ENCODE results near the gene PDXK. TPM values are rescaled to one million over a fixed set of nuclear protein-coding genes. Genes with fewer than 3 reads are reported as not detected.
"Not testable (repeated sequence)": the region's sequence is repeated elsewhere in the genome, so short reads cannot be mapped to it uniquely, and the experiment has no call there.

PDXK gene
- polyA plus RNA-seq (ENCODE audit: insufficient read length in 3 of 3), result 10 to 100 TPM; 68.1 to 93.2 (median 90.9) TPM
- long read RNA-seq, donor 1, full-length matches to known transcripts, result 20 of 43 reads
- long read RNA-seq, donor 1, partial matches to known transcripts, result 23 of 43 reads
- long read RNA-seq, donor 1, other reads (novel, unspliced or antisense), result 0 of 43 reads
- long read RNA-seq, donor 2, full-length matches to known transcripts, result 24 of 763 reads
- long read RNA-seq, donor 2, partial matches to known transcripts, result 720 of 763 reads
- long read RNA-seq, donor 2, other reads (novel, unspliced or antisense), result 19 of 763 reads
- long read RNA-seq, donor 3, full-length matches to known transcripts, result 14 of 42 reads
- long read RNA-seq, donor 3, partial matches to known transcripts, result 28 of 42 reads
- long read RNA-seq, donor 3, other reads (novel, unspliced or antisense), result 0 of 42 reads
- long read RNA-seq, donor 4, full-length matches to known transcripts, result 20 of 60 reads
- long read RNA-seq, donor 4, partial matches to known transcripts, result 40 of 60 reads
- long read RNA-seq, donor 4, other reads (novel, unspliced or antisense), result 0 of 60 reads
- long read RNA-seq, donor 5, full-length matches to known transcripts, result 15 of 36 reads
- long read RNA-seq, donor 5, partial matches to known transcripts, result 21 of 36 reads
- long read RNA-seq, donor 5, other reads (novel, unspliced or antisense), result 0 of 36 reads
- long read RNA-seq, donor 6, full-length matches to known transcripts, result 17 of 75 reads
- long read RNA-seq, donor 6, partial matches to known transcripts, result 58 of 75 reads
- long read RNA-seq, donor 6, other reads (novel, unspliced or antisense), result 0 of 75 reads
- long read RNA-seq, donor 7, full-length matches to known transcripts, result 28 of 45 reads
- long read RNA-seq, donor 7, partial matches to known transcripts, result 17 of 45 reads
- long read RNA-seq, donor 7, other reads (novel, unspliced or antisense), result 0 of 45 reads
- long read RNA-seq, donor 8, full-length matches to known transcripts, result 5 of 23 reads
- long read RNA-seq, donor 8, partial matches to known transcripts, result 18 of 23 reads
- long read RNA-seq, donor 8, other reads (novel, unspliced or antisense), result 0 of 23 reads
- long read RNA-seq, donor 9, full-length matches to known transcripts, result 17 of 61 reads
- long read RNA-seq, donor 9, partial matches to known transcripts, result 44 of 61 reads
- long read RNA-seq, donor 9, other reads (novel, unspliced or antisense), result 0 of 61 reads
- long read RNA-seq, donor 10, full-length matches to known transcripts, result 15 of 45 reads
- long read RNA-seq, donor 10, partial matches to known transcripts, result 30 of 45 reads
- long read RNA-seq, donor 10, other reads (novel, unspliced or antisense), result 0 of 45 reads
- long read RNA-seq, donor 11, full-length matches to known transcripts, result 20 of 34 reads
- long read RNA-seq, donor 11, partial matches to known transcripts, result 14 of 34 reads
- long read RNA-seq, donor 11, other reads (novel, unspliced or antisense), result 0 of 34 reads
- long read RNA-seq, donor 12, full-length matches to known transcripts, result 30 of 91 reads
- long read RNA-seq, donor 12, partial matches to known transcripts, result 61 of 91 reads
- long read RNA-seq, donor 12, other reads (novel, unspliced or antisense), result 0 of 91 reads
- long read RNA-seq, donor 13, full-length matches to known transcripts, result 15 of 27 reads
- long read RNA-seq, donor 13, partial matches to known transcripts, result 12 of 27 reads
- long read RNA-seq, donor 13, other reads (novel, unspliced or antisense), result 0 of 27 reads
- long read RNA-seq, donor 14, full-length matches to known transcripts, result 32 of 68 reads
- long read RNA-seq, donor 14, partial matches to known transcripts, result 36 of 68 reads
- long read RNA-seq, donor 14, other reads (novel, unspliced or antisense), result 0 of 68 reads
- long read RNA-seq, donor 15, full-length matches to known transcripts, result 25 of 78 reads
- long read RNA-seq, donor 15, partial matches to known transcripts, result 53 of 78 reads
- long read RNA-seq, donor 15, other reads (novel, unspliced or antisense), result 0 of 78 reads
- long read RNA-seq, donor 16, full-length matches to known transcripts, result 17 of 49 reads
- long read RNA-seq, donor 16, partial matches to known transcripts, result 32 of 49 reads
- long read RNA-seq, donor 16, other reads (novel, unspliced or antisense), result 0 of 49 reads

DNA sequence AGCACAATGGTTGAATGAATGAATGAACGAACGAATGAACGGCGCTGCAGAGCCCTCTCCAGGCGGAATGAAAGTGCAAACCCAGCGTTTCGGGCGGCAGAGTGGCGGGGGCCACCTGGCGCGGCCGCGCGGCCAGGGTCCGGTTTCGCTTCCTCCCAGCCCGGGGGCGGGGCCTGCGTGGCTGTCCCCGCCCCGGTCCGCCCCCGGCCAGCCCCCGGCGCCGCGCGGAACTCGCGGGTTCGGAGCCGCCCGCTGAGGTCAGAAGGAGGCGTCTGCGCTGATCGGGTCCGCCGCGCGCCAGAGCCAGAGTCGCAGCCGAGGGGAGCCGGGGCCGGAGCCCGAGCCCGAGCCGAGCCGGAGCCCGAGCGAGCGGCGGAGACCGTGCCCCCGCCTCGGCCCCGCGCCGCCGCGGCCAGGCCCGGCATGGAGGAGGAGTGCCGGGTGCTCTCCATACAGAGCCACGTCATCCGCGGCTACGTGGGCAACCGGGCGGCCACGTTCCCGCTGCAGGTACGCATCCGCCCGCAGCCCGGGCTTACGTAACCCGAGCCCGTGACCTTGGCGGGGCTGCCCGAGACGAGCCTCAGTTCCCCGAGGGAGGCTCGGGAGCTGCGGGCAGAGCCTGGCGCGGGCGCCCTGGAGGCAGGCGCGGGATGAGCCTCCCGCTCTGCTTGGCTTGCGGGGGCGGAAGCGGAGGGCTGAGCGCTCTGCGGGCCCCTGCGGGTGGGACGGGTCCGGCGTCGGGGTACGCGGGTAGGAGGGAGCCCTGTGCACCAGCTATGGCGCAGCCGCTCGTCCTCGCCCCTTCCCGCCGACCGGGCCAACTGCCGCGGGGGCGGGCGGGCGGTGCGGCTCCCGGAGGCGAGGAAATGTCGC, at the start of gene PDXK:
Gene PDXK, plus strand, starts transcription at position 258 of the 876 bp plus-strand sequence. Its CDS starts 166 bp downstream, at position 424.
- peak; percentile 84 for DNase-seq

DNA sequence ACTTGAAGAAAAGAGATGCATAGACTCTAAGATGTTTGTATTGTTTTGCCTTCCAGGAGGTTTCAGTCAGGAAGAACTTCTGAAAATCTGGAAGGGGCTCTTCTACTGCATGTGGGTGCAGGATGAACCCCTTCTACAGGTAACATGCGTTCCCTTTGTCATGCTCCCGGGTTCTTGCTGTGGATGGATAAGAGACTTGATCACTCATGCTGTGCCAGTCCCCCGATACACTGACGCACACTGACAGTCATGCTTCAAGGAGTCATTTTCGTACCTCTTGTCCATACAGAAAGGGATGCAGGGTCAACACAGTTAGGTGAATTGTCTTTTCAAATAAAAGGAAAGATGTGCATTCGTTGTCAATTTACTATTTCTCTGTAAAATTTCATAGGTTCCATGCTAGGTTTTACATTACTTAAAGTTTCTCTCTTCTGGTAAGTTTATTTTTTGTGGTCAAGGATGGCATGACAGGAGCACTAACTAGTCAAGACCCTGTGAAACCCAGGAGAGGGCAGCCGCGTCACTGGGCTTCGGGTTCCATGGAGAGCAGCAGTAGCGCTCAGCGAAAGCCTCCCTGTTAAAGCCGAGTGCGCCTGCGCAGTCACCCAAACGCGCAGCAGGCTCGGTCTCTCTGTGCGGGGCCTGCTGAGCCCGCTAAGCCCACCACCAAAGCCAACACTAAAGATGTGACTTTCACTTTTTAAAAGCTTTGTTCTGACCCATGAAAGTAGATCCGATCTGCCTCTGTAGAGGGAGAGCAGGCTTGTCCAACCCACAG, 48.9 kb upstream of the PDXK start:
- DNase-seq, result no peak

DNA sequence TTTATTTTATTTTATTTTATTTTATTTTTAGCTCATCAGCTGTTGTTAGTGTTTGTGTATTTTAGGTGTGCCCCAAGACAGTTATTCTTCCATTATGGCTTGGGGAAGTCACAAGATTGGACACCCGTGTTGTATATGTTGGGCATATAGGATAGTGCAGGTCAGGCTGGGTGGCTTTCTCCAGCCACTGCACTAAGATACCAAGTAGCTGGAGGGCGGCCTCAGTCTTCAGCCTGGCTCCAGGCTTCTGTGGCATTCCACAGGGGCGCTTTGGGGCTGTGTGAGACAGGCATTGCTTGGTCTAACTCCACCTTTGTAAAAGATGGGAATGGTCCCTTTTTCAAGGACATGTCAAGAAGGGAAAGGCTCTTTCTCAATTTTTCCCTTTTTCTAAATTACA, 43.1 kb upstream of the PDXK start:
- no peak for DNase-seq

- no peak for DNase-seq
These were observed 42.5 kb upstream of the PDXK start for GRCh38 chr21:43676391-43676790.

- no peak for DNase-seq
These were observed 39.0 kb upstream of the PDXK start for GRCh38 chr21:43679951-43680350.

DNA sequence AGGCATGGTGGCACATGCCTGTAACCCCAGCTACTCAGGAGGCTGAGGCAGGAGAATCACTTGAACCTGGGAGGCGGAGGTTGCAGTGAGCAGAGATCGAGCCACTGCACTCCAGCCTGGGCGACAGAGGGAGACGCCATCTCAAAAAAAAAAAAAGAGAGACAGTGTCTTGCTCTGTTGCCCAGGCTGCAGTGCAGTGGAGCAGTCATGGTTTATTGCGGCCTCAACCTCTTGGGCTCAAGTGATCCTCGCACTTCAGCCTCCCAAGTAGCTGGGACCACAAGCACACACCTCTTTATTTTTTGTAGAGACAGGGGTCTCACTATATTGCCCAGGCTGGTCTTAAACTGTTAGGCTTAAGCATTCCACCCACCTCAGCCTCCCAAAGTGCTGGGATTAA, 38.5 kb upstream of the PDXK start:
- DNase-seq, result not testable (repeated sequence)

- DNase-seq, result no peak
These were observed 37.3 kb upstream of the PDXK start for GRCh38 chr21:43681650-43682049.

- DNase-seq, result no peak
These were observed 34.5 kb upstream of the PDXK start for GRCh38 chr21:43684424-43684823.

- DNase-seq, result no peak
These were observed 31.9 kb upstream of the PDXK start for GRCh38 chr21:43686811-43687565.

DNA sequence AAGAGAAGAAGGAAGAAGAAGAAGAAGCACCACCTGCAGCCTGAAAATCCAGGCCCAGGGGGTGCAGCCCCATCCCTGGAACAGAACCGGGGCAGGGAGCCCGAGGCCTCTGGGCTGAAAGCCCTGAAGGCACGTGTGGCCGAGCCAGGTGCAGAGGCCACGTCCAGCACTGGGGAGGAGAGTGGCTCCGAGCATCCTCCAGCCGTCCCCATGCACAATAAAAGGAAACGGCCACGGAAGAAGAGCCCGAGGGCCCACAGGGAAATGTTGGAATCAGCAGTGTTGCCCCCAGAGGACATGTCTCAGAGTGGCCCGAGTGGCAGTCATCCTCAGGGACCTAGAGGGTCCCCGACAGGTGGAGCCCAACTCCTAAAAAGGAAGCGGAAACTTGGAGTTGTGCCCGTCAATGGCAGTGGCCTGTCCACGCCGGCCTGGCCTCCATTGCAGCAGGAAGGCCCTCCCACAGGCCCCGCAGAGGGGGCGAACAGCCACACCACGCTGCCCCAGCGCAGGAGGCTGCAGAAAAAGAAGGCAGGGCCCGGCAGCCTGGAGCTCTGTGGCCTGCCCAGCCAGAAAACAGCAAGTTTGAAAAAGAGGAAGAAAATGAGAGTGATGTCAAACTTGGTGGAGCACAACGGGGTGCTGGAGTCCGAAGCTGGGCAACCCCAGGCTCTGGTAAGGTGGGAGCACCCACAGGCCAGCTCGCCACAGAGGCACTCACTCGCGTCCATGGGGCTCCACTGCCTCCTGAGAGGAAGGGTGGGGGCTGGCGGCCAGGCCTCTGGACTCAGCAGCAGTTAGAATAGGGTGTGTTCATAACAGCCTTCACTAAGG, 31.1 kb upstream of the PDXK start:
- DNase-seq, result no peak

DNA sequence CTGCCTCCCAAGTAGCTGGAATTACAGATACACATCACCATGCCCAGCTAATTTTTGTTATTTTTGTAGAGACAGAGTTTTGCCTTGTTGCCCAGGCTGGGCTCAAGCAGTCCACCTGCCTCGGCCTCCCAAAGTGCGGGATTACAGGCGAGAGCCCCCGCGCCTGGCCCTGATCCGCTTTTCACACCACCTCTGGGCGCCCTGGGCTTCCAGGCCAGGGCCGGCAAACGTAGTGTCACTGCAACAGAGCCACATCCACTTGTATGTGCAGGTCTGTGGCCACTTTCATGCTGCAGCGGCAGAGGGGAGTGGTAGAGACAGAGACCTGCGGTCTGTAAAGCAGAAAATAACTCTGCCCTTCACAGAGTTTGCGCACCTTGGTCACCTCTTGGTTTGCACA, 30.0 kb upstream of the PDXK start:
- DNase-seq, result no peak

DNA sequence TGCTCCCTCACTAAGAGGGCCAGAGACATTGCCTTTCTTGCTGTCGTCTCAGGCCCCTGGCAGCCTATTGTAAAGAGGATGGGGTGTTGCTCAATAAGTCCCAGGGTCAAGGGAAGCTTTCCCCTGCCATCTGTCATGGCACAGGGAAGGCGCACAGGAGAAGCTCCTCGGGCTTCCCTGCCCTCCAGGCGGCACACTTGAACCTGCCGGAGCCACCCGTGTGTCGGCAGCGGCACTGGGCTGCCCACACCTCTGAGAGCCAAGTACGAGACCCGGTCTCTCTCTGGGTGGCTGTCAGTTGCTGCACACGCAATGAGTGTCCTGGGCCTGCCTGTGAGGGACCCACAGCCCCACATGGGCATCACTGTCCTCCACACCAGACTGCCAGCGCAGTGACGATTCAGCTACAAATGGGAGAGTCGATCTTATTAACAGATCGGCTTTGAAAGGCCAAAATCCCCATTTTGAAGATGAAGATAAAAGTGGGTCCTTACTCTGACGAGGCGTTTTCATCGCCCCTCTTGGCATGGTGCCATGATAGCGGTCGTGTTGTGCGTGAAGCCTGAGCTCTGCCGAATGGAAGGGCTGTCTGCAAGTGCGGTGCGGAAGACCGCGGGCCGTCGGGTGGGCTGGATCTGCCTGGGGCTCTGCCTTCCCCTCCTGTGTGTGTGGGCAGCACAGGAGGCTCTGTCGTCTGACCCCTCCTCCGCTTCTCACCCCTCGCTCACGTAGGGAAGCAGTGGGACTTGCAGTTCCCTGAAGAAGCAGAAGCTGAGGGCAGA, 29.2 kb upstream of the PDXK start:
- DNase-seq, result no peak

DNA sequence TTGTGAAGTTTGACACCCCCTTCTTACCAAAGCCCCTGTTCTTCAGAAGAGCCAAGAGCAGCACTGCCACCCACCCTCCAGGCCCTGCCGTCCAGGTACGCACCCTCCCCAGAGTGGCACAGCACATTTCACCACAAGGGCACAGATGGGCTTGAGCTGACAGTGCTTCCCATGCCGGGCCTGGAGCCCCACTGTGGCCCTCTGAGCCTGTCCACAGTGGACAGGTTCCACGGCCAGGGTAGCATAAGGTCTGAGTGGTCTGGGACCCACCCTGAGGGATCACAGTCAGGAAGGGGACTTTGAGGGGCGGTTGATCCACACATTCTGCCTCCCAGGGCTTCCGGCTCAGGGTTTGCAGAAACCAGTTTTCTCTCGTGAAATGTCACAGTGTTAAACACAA, 28.6 kb upstream of the PDXK start:
- DNase-seq, result no peak

DNA sequence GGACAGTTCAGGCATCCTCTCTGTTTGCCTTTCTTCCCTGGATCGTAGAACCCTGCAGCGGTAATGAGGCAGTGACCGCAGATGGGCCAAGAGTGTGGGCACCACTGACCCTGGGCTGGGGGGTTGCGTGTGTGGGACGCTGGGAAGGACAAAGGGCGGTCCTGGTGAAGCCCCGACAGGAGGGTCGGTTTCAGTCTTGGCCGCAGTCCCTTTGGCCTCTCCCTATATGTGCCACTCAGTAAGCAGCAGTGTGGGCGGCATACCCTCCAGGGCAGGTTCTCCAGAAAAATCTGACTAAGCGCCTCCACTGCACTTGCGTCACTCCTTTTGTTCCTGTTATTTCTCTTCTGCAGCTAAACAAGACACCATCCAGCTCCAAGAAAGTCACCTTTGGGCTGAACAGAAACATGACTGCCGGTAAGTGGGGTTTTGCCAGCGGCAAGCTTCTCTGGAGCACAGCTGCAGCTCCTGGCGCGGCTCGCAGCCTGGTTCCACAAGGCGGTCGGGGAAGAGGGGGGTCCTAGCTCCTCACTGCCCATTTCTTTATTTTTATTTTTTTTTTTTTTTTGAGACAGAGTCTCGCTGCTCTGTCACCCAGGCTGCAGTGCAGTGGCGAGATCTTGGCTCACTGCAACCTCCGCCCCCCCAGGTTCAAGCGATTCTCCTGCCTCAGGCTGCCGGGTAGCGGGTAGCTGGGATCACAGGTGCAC, 27.7 kb upstream of the PDXK start:
- DNase-seq, result no peak

DNA sequence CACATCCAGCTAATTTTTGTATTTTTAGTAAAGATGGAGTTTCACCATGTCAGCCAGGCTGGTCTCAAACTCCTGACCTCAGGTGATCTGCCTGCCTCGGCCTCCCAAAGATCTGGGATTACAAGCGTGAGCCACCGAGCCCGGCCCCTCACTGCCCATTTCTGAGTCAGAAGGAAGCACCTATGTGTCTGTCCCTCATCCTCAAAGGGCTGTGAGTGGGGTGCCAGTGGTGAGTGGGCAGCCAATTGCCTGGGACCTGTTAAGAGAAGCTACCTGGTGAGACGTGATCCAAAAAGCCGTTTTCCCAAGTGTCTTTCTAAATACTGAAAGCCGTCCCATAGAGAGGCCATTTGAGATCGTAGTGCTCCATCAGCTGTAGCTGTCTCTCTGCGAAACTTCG, 27.1 kb upstream of the PDXK start:
- DNase-seq, result no peak
